ENCODE results near the gene KRT72. TPM values are rescaled to one million over a fixed set of nuclear protein-coding genes. Genes with fewer than 3 reads are reported as not detected.

The KRT72 gene
- total and polyA plus RNA-seq, 2 donors = not detected

- Histone ChIP-seq H3K36me3 (ENCODE audit: insufficient read depth) (no peaks in the 10 kb centered on the region), H3K4me1 (ENCODE audit: insufficient read depth) (no peaks in the 10 kb centered on the region), H3K27ac (ENCODE audit: low read depth) (no peak overlapping the region), H3K4me3 (ENCODE audit: low read depth, low read length) (no peak overlapping the region)
- 75% methylated on average over 2 of the region's 2 CpGs for WGBS
- DNase-seq (ENCODE audit: extremely low spot score) = no peak
These were observed 17.6 kb upstream of the KRT72 start for GRCh38 chr12:52618866-52619265.

GRCh38 chr12:52618216-52618615 lies 17.0 kb upstream of the KRT72 start, which contains the start of gene KRT73:
TSS of gene KRT73 (minus strand) at chr12:52618559. CDS start at chr12:52618524, 35 bp downstream.
- WGBS = 91% methylated on average over 14 of the region's 14 CpGs
- Histone ChIP-seq H3K27ac (ENCODE audit: low read depth) (no peak within 1 kb of the TSS), H3K4me1 (ENCODE audit: insufficient read depth) (no peaks in the 10 kb centered on the region), H3K4me3 (ENCODE audit: low read depth, low read length) (no peak within 1 kb of the TSS), H3K36me3 (ENCODE audit: insufficient read depth) (no peaks in the 10 kb centered on the region)
- DNase-seq (ENCODE audit: extremely low spot score) = no peak

GRCh38 chr12:52617403-52617785 lies 16.1 kb upstream of the KRT72 start:
- no peak overlapping the region for H3K4me3 ChIP-seq (ENCODE audit: low read depth, low read length)
- H3K36me3 ChIP-seq (ENCODE audit: insufficient read depth) = no peaks in the 10 kb centered on the region
- no peak for DNase-seq (ENCODE audit: extremely low spot score)
- H3K27ac ChIP-seq (ENCODE audit: low read depth) = no peak overlapping the region
- WGBS = 88% methylated on average over 7 of the region's 7 CpGs
- H3K4me1 ChIP-seq (ENCODE audit: insufficient read depth) = no peaks in the 10 kb centered on the region

- Histone ChIP-seq H3K4me3 (ENCODE audit: low read depth, low read length) (no peak overlapping the region), H3K36me3 (ENCODE audit: insufficient read depth) (no peaks in the 10 kb centered on the region), H3K27ac (ENCODE audit: low read depth) (no peak overlapping the region), H3K4me1 (ENCODE audit: insufficient read depth) (no peaks in the 10 kb centered on the region)
- 82% methylated on average over 10 of the region's 10 CpGs for WGBS
- DNase-seq (ENCODE audit: extremely low spot score) = no peak
These were observed 15.6 kb upstream of the KRT72 start for GRCh38 chr12:52616680-52617402.

GRCh38 chr12:52615912-52616311 lies 14.6 kb upstream of the KRT72 start:
- no peak overlapping the region for H3K4me3 ChIP-seq (ENCODE audit: low read depth, low read length)
- no peaks in the 10 kb centered on the region for H3K4me1 ChIP-seq (ENCODE audit: insufficient read depth)
- H3K36me3 ChIP-seq (ENCODE audit: insufficient read depth) = no peaks in the 10 kb centered on the region
- H3K27ac ChIP-seq (ENCODE audit: low read depth) = no peak overlapping the region
- no peak for DNase-seq (ENCODE audit: extremely low spot score)
- WGBS = 88% methylated on average over 9 of the region's 9 CpGs

GRCh38 chr12:52615208-52615868 lies 14.1 kb upstream of the KRT72 start:
- H3K4me1 ChIP-seq (ENCODE audit: insufficient read depth) = no peaks in the 10 kb centered on the region
- H3K27ac ChIP-seq (ENCODE audit: low read depth) = no peak overlapping the region
- 71% methylated on average over 6 of the region's 6 CpGs for WGBS
- no peaks in the 10 kb centered on the region for H3K36me3 ChIP-seq (ENCODE audit: insufficient read depth)
- DNase-seq (ENCODE audit: extremely low spot score) = no peak
- no peak overlapping the region for H3K4me3 ChIP-seq (ENCODE audit: low read depth, low read length)

GRCh38 chr12:52614381-52615207 lies 13.3 kb upstream of the KRT72 start:
- Histone ChIP-seq H3K27ac (ENCODE audit: low read depth) (no peak overlapping the region), H3K4me1 (ENCODE audit: insufficient read depth) (no peaks in the 10 kb centered on the region), H3K4me3 (ENCODE audit: low read depth, low read length) (no peak overlapping the region), H3K36me3 (ENCODE audit: insufficient read depth) (no peaks in the 10 kb centered on the region)
- no peak for DNase-seq (ENCODE audit: extremely low spot score)
- WGBS = 90% methylated on average over 10 of the region's 10 CpGs

- Histone ChIP-seq H3K4me1 (ENCODE audit: insufficient read depth) (no peaks in the 10 kb centered on the region), H3K36me3 (ENCODE audit: insufficient read depth) (no peaks in the 10 kb centered on the region), H3K27ac (ENCODE audit: low read depth) (no peak overlapping the region), H3K4me3 (ENCODE audit: low read depth, low read length) (no peak overlapping the region)
- DNase-seq (ENCODE audit: extremely low spot score) = no peak
- WGBS = 96% methylated on average over 9 of the region's 9 CpGs
These were observed 12.2 kb upstream of the KRT72 start for GRCh38 chr12:52613384-52614030.

GRCh38 chr12:52612431-52613383 lies 11.4 kb upstream of the KRT72 start:
- Histone ChIP-seq H3K4me1 (ENCODE audit: insufficient read depth) (no peaks in the 10 kb centered on the region), H3K4me3 (ENCODE audit: low read depth, low read length) (no peak overlapping the region), H3K27ac (ENCODE audit: low read depth) (no peak overlapping the region), H3K36me3 (ENCODE audit: insufficient read depth) (no peaks in the 10 kb centered on the region)
- 82% methylated on average over 5 of the region's 5 CpGs for WGBS
- DNase-seq (ENCODE audit: extremely low spot score) = no peak

GRCh38 chr12:52611080-52611468 lies 9.8 kb upstream of the KRT72 start:
- no peaks in the 10 kb centered on the region for H3K4me1 ChIP-seq (ENCODE audit: insufficient read depth)
- no peak overlapping the region for H3K4me3 ChIP-seq (ENCODE audit: low read depth, low read length)
- no peak for DNase-seq (ENCODE audit: extremely low spot score)
- H3K36me3 ChIP-seq (ENCODE audit: insufficient read depth) = no peaks in the 10 kb centered on the region
- 94% methylated on average over 6 of the region's 6 CpGs for WGBS
- no peak overlapping the region for H3K27ac ChIP-seq (ENCODE audit: low read depth)

- DNase-seq (ENCODE audit: extremely low spot score) = no peak
- WGBS = 82% methylated on average over 8 of the region's 8 CpGs
- H3K27ac ChIP-seq (ENCODE audit: low read depth) = no peak overlapping the region
- no peaks in the 10 kb centered on the region for H3K36me3 ChIP-seq (ENCODE audit: insufficient read depth)
- H3K4me1 ChIP-seq (ENCODE audit: insufficient read depth) = no peaks in the 10 kb centered on the region
- H3K4me3 ChIP-seq (ENCODE audit: low read depth, low read length) = no peak overlapping the region
These were observed 7.8 kb upstream of the KRT72 start for GRCh38 chr12:52608826-52609630.

- no peak overlapping the region for H3K27ac ChIP-seq (ENCODE audit: low read depth)
- DNase-seq (ENCODE audit: extremely low spot score) = no peak
- H3K4me3 ChIP-seq (ENCODE audit: low read depth, low read length) = no peak overlapping the region
- 81% methylated on average over 6 of the region's 6 CpGs for WGBS
- no peaks in the 10 kb centered on the region for H3K36me3 ChIP-seq (ENCODE audit: insufficient read depth)
- no peaks in the 10 kb centered on the region for H3K4me1 ChIP-seq (ENCODE audit: insufficient read depth)
These were observed 6.9 kb upstream of the KRT72 start for GRCh38 chr12:52608161-52608560.
